Measurements from ENCODE around the gene NYAP1.
"Not testable (repeated sequence)": the region's sequence is repeated elsewhere in the genome, so short reads cannot be mapped to it uniquely, and the experiment has no call there.

Gene NYAP1

DNA sequence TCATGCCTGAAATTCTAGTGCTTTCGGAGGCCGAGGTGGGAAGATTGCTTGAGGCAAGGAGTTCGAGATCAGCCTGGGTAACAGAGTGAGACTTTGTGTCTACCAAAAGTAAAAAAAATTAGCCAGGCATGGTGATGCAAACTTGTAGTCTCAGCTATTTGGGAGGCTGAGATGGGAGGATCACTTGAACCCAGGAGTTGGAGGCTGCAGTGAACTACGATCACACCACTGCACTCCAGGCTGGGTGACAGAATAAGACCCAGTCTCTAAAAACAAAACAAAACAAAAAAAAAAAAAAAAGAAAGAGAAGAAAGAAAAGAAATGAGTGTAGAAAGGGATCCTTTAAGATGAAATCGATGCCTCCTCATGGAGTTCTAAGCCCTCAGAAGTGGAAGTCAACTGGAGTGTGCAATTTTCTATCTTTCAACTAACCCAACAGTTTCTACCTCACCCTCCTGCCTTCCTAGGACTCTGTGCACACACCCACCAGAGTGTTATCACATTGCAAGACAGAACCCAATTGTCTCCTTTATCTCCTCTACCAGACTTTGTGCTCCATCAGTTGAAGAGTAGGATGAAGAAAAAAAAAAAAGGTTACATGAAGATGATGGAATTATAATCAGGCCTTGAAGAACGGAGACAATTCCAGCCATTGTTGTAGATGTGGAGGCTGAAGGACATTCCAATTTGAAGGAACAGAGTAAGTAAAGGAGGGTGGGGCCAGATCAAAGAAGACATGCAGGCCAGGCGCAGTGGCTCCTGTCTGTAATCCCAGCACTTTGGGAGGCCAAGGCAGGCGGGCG lies 26.9 kb downstream of the NYAP1 start:
- DNase-seq (ENCODE audit: low read depth in 2 of 2) = no peak

DNA sequence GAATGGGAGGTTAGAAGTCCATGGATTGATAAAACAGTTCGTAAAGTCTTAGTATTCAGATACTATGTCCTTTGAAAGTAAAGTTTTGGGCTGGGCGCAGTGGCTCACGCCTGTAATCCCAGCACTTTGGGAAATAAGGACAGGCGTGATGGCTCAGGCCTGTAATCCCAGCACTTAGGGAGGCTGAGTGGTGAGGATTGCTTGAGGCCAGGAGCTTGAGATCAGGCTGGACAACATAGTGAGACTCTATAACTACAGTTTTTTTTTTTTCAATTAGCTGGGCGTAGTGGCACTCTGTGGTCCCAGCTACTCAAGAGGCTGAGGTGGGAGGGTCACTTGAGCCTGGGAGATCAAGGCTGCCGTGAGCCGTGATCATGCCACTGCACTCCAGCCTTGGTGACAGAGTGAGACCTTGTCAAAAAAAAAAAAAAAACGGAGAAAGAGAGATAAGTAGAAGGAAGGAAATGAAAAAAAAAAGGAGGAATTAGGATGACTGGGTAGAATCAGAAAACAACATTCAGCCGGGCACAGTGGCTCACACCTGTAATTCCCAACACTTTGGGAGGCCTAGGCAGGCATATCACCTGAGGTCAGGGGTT lies 29.6 kb downstream of the NYAP1 start:
- no peak for DNase-seq (ENCODE audit: low read depth in 2 of 2)

DNA sequence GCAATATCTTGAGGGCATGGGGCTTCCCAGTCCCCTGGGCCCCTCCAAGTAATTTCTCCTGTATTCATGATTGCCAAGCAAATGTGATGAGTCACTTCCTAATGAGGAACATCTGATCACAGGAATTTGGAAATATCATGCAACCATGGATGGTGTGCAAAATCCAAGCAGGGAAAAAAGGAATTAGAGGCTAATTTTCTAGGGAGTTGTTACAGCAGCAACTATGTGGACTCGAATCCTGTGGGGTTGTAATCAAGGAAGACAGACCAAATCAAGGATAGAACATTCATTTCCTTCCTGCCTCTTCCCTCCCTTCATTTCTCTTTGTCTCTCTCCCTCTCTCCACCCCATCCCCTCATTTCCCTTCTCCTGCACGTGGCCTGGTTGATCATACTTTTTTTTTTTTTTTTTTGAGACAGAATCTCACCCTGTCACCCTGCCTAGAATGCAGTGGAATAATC lies 31.4 kb downstream of the NYAP1 start:
- no peak for DNase-seq (ENCODE audit: low read depth in 2 of 2)

DNA sequence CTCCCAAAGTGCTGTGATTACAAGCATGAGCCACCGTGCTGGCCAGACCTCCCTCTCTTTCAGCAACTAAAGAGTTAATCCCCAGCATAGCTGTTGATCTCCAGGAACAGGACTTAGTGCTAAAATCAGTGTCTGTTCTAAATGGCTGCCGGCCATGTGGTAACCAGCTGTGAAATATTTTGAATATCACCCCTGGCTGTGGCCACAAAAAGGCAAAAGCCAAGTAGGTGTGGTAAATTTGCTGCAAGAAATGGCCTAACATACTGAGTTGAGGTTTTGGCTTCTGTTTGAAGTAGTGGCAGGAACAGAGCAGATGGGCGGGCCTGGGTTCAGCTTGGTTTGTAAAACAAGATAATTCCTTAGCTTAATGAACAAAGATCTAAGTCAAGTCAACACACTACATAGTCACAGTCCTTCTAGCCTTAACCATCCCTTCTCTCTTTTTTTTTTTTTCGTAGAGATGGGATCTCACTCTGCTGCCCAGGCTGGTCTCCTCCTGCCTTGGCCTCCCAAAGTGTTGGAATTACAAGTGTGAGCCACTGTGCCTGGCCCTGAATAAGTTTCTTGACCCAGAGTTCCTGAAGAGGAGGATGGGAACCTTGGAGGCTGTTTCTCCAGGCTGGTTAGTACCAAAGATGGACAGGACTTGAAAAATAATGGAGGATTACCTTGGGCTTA lies 32.5 kb downstream of the NYAP1 start:
- no peak for DNase-seq (ENCODE audit: low read depth in 2 of 2)

DNA sequence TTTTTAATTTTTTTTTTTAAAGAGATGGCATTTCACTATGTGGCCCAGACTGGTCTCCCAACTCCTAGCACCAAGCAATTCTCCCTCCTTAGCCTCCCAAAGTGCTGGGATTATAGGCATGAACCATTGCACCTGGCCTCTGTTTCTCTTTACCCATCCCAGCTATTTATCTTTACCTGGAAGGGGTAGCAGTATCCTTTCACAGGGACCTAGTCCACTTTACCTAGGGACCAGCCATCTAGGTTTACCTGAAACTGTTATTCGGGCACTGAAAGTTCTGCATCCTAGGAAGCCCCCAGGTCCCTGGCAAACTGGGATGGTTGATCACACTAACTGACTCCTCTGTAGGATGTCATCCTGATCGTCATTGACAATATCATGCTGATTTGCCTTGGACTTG lies 33.6 kb downstream of the NYAP1 start:
- DNase-seq (ENCODE audit: low read depth in 2 of 2) = no peak

DNA sequence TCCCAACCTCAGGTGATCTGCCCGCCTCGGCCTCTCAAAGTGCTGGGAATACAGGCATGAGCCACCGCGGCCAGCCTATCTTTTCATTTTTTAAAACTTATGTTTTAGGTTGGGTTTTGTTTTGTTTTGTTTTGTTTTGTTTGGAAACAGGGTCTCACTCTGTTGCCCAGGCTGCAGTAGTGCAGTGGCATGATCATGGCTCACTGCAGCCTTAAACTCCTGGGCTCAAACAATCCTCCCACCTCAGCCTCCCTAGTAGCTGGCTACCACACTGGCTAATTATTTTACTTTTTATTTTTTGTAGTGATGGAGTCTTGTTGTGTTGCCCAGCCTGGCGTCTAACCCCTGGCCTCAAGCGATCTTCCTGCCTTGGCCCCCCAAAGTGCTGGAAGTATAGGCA lies 35.9 kb downstream of the NYAP1 start:
- no peak for DNase-seq (ENCODE audit: low read depth in 2 of 2)

DNA sequence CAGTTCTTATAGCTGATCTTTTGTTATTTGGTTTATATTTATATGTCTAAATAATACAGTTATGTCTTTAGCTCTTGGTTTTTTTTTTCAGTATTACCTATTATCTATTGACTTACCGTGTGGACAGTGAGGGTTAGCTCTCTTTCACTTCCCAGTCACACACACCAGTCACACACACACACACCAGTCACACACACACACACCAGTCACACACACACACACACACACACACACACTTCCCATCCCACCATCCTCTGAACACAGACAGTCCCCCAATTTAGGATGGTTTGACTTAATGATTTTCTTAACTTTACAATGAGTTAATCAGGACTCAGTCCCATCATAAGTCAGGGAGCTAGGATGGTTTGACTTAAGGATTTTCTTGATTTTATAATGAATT lies 36.4 kb downstream of the NYAP1 start:
- DNase-seq (ENCODE audit: low read depth in 2 of 2) = no peak

DNA sequence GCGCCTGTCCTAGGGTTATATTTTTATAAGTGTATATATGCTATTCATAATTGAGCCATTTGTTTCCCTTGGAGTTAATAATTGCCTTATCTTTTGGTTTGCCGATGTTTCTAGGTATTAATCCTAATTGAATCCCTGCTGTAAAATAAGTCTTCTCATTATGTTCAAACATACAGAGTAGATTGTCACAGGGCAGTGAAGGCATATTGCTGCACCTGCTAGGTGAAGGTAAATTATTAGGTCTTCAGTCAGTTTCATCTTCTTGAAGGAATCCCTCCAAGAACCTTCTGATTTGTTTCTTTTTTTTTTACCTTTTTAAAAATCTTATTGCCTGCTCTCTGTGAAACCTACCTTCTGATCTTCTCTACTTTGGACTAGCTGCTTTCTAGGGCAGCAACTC lies 37.3 kb downstream of the NYAP1 start:
- no peak for DNase-seq (ENCODE audit: low read depth in 2 of 2)

DNA sequence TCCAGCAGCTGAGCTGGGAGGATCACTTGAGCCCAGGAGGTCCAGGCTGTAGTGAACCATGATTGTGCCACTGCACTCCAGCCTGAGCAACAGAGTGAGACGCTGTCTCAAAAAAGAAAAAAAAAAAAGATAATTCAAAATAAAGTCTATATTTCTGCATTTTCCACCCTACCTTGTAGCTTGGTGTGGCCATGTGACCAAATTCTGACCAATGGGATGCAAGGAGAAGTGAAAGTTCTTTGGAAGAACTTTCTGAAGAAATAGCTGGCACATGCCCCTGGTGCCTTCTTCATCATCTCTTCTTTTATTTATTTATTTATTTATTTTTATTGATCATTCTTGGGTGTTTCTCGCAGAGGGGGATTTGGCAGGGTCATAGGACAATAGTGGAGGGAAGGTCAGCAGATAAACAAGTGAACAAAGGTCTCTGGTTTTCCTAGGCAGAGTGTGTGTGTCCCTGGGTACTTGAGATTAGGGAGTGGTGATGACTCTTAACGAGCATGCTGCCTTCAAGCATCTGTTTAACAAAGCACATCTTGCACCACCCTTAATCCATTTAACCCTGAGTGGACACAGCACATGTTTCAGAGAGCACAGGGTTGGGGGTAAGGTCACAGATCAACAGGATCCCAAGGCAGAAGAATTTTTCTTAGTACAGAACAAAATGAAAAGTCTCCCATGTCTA lies 38.3 kb downstream of the NYAP1 start:
- not testable (repeated sequence) for DNase-seq (ENCODE audit: low read depth in 2 of 2)

DNA sequence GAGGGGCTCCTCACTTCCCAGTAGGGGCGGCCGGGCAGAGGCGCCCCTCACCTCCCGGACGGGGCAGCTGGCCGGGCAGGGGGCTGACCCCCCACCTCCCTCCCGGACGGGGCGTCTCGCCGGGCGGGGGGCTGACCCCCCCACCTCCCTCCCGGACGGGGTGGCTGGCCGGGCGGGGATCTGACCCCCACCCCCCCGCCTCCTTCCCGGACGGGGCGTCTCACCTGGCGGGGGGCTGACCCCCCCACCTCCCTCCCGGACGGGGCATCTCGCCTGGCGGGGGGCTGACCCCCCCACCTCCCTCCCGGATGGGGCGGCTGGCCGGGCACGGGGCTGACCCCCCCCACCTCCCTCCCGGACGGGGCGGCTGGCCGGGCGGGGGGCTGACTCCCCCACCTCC lies 39.5 kb downstream of the NYAP1 start:
- not testable (repeated sequence) for DNase-seq (ENCODE audit: low read depth in 2 of 2)

DNA sequence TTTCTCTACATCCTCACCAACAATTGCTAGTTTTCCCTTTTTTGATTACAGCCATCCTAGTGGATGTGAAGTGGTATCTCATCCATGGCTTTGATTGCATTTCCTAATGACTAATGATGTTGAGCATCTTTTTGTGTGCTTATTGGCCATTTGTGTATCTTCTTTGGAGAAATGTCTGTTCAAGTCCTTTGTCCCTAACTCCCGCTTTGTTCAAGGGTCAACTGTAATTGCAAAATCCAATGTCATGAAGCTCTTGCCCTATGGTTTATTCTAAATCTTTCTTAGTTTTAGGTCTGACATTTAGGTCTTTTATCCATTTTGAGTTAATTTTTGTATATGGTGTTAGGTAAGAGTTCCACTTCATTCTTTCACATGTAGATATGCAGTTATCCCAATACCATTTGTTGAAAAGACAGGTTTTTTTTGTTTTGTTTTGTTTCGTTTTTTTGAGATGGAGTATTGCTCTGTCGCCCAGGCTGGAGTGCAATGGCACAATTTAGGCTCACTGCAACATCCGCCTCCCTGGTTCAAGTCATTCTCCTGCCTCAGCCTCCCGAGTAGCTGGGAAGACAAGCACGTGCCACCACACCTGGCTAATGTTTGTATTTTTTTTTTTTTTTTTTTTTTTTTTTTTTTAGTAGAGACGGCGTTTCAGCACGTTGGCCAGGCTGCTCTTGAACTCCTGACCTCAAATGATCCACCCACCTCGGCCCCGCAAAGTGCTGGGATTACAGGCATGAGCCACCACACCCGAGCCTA lies 44.6 kb downstream of the NYAP1 start:
- DNase-seq (ENCODE audit: low read depth in 2 of 2) = not testable (repeated sequence)

DNA sequence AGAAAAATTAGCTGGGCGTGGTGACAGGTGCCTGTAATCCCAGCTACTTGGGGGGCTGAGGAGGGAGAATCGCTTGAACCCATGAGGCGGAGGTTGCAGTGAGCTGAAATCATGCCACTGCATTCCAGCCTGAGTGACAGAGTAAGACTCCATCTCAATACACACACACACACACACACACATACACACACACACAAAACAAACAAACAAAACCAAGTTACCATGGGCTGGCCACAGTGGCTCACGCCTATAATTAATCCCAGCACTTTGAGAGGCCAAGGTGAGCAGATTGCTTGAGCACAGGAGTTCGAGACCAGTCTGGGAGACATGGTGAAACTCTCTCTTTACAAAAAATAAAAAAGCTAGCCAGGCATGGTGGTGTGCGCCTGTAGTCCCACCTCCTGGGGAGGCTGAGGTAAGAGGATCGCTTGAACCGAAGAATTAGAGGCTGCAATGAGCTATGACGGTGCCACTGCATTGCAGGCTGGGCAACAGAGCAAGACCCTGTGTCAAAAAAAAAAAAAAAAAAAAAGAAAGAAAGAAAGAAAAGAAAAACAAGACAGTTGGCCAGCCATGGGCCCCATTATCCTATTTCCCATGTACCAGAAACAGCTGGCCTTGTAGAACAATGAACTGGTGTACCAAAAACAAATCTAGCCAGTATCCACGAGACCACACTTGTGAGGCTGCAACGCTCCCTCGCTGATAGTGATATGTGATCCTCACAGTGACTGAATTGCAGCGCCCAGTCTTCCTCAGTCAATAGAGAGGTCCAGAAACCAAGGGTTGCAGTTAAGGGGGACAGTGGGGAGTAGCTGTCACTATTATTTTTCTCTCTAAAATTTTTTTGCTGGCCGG lies 48.7 kb downstream of the NYAP1 start:
- DNase-seq (ENCODE audit: low read depth in 2 of 2) = no peak

DNA sequence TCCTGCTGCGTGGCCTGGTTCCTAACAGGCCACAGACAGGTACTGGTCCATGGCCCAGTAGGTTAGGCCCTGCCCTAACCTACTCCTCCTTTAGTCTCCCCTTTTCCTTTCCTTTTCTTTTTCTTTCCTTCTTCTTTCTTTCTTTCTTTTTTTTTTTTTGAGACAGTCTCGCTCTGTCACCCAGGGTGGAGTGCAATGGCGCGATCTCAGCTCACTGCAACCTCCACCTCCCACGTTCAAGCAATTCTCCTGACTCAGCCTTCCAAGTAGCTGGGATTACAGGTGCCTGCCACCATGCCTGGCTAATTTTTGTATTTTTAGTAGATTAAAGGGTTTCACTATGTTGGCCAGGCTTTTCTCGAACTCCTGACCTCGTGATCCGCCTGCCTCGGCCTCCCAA lies 52.3 kb downstream of the NYAP1 start:
- not testable (repeated sequence) for DNase-seq (ENCODE audit: low read depth in 2 of 2)

DNA sequence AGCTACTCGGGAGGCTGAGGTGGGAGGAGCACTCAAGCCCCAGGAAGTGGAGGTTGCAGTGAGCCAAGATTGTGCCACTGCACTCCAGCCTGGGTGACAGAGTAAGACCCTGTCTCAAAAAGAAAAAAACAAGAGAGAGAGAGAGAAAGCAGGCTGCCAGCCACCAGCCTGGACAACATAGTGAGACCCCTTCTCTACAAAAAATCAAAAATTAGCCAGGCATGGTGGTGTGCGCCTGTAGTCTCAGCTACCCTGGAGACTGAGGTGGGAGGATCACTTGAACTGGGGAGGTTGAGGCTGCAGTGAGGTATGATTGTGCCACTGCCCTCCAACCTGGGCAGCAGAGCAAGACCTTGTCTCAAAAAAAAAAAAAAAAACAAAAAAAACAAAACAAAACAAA lies 53.0 kb downstream of the NYAP1 start:
- not testable (repeated sequence) for DNase-seq (ENCODE audit: low read depth in 2 of 2)

DNA sequence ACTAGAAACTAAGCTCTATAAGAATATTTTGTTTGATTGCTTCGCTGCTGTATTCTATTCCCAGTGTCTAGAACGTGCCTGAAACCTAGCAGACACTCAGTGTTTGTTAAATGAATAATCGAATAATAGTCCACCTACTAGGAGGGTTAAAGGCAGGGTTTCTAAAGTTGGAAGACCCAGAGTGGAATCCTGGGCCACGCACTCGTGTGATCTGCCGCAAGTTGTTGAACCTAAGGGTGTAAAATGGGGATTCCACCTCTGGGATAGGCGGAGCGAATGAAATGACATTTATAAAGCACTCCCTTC lies 54.6 kb downstream of the NYAP1 start:
- DNase-seq (ENCODE audit: low read depth in 2 of 2) = no peak

DNA sequence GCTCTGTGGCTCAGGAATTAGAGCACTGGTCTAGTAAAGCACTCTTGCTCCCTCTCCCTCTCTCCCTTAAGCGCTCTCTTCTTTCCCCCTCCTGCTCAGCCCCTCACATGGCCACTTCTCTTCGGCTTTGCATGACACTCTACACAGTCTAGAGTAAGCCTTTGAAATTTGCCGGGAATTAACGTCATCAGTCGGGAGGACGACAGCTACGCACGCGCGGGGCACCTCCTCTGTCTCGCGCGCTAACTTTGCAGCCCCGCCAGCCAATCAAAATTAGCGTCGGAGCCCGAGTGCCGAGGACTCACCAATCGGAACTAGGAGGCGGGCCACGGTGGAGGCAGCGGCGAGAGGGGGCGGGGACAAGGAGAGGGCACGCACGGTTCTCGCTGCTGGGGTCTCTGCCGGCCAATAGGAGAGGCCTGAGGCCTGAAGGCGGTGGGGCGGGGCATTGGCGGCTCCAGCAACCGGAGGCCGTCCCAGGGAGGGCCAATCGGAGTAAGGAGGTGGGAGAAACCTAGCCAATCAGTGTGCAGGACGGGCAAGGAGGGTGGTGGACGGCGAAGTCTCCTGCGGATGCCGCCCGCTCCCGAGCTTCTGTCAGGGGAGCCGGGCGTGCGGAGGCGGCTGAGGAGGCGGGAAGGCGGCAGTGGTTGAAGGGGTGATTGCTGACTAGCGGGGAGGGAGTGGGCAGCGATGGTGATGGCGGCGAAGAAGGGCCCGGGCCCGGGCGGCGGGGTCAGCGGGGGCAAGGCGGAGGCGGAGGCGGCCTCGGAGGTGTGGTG lies 55.1 kb downstream of the NYAP1 start, which contains the start of gene AGFG2:
TSS of gene AGFG2 (plus strand) at position 550 of the 782 bp plus-strand sequence. CDS start at position 694, 144 bp downstream.
- DNase-seq (ENCODE audit: low read depth in 2 of 2) = peak; percentile 100

DNA sequence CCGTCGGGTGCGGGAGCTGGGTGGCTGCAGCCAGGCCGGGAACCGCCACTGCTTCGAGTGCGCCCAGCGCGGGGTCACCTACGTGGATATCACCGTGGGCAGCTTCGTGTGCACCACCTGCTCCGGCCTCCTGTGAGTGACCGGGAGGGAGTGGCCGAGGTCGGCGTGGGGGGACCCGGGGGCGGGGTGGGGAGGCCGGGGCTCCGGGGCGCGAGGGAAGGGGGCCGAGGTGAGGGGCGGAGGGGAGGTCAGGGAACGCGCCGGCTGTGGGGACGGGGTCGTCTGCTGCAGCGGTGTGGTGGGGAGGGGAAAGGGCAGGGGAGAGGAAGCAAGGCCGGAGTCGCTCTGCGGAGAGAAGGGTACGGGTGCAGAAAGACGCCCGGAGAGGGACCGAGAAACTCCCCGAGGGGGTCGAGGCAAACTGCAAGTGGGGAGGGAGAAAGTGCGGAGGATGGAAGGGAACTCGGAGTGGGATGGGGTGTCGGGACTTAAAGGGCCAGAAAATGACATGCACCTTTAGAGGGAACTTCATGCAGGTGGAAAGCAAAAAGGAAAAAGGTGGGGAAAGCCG lies 55.8 kb downstream of the NYAP1 start:
- no peak for DNase-seq (ENCODE audit: low read depth in 2 of 2)

DNA sequence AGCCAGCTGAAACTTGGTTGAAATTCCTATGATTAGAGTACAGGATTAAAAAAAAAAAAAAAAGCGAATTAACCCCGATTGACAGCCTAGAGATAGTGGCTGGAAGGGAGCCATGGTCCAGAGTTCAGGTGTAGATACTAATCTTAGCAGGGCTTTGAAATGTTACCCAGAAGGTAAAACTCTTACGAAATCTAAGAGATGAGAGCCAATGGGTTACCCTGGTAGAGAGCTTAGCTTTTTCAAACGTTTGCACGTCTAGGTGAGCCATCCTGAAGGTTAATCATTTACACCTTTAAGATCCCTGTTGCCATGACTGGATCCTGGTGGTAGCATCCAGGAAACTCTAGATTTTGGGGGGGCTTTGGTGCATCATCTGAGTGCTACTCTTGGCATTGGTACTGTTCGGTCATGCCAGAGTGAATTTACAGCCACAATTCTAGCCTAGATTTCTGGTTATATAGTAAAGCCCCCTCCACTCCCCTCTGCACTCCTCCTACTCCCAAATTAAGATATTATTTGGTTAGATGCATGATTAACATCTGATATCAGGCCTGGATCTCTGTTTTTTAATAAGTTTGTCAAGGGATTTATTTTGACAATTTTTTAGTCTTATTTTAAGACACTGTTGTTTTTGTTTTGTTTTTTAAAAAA lies 56.5 kb downstream of the NYAP1 start:
- no peak for DNase-seq (ENCODE audit: low read depth in 2 of 2)

DNA sequence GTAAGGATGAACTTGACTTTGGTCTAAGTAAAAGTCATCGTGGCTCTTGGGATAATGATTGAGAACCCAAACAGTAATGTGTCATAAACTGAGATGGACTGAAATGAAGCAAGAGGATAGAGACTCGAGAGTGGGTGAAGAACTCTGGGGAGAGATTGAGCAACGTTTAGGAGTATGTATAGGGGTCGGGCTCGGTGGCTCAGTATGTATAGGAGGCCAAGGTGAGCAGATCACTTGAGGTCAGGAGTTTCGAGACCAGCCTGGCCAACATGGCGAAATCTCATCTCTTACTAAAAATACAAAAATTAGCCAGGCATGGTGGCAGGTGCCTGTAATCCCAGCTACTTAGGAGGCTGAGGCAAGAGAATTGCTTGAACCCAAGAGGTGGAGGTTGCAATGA lies 57.6 kb downstream of the NYAP1 start:
- DNase-seq (ENCODE audit: low read depth in 2 of 2) = not testable (repeated sequence)
